IMR-90 (cell line): ENCODE data around the gene TTYH3.

Experiments
- MAFK ChIP-seq: IDR thresholded peaks from 2 replicates; pipeline ENCODE4 v1.6.1; 2012; ENCODE audit warnings: low read depth, low read length, improper control_type of control experiment
- POLR2A ChIP-seq: IDR thresholded peaks from 2 replicates; pipeline ENCODE4 v1.6.1; 2012; ENCODE audit warnings: mild to moderate bottlenecking, low read depth, low read length
- TF ChIP-seq, protein P1 (sequence below): conservative IDR thresholded peaks from 2 replicates; pipeline ENCODE4 v1.5.1; 2012; ENCODE audit warnings: mild to moderate bottlenecking, low read depth, low read length, improper control_type of control experiment
- TF ChIP-seq, protein P2 (sequence below): fragments of 150-350 bp; IDR thresholded peaks from 2 replicates; pipeline ENCODE4 v1.6.1; 2016; ENCODE audit warnings: low read depth, mild to moderate bottlenecking, low read length, moderate library complexity, borderline replicate concordance

DNA sequence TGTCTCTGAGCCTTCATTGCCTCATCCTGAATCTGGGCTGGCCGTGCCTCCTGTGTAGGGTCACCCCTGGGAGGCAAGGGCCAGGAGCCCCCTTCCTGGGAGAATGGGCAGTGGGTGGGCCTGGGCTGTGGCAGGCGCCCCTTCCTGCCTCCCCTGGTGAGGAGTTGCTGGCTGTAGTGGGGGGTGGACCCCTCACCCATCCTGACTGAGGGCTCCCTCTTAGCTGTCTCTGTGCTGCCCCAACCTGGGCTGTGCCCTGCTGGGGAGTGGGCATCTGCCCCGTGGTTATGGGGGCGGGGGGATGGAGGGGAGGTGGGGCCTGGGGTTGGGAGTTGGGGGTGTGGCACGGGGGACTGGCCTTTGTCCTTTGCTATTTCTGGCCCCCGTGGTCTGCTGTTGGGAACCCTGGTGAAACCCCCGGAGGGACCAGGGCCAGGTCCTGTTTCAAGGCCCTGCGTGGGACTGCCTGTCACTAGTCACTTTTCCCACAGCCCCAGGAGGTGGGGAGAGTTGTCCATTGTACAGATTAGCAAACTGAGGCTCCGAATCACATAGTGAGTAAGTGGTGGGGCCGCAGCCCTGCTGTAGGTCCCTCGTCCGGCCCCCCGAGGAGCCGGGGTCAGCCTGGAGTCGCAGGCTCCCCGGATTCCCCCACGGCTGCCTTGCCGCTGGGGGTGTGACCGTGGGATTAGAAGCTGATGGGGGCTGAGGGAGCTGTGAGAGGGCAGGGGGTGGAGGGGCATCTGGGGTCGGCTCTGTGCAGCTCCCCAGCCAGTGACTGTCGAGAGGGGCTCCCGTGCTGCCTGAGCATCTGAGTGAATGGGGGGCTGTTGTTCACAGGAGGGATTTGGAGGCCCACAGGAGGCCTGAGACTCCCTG is 2.7 kb downstream of the TTYH3 start:
- TF ChIP-seq MAFK: no peak
- TF ChIP-seq, protein P1, sequence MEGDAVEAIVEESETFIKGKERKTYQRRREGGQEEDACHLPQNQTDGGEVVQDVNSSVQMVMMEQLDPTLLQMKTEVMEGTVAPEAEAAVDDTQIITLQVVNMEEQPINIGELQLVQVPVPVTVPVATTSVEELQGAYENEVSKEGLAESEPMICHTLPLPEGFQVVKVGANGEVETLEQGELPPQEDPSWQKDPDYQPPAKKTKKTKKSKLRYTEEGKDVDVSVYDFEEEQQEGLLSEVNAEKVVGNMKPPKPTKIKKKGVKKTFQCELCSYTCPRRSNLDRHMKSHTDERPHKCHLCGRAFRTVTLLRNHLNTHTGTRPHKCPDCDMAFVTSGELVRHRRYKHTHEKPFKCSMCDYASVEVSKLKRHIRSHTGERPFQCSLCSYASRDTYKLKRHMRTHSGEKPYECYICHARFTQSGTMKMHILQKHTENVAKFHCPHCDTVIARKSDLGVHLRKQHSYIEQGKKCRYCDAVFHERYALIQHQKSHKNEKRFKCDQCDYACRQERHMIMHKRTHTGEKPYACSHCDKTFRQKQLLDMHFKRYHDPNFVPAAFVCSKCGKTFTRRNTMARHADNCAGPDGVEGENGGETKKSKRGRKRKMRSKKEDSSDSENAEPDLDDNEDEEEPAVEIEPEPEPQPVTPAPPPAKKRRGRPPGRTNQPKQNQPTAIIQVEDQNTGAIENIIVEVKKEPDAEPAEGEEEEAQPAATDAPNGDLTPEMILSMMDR: no peak
- no peak for TF ChIP-seq POLR2A
- TF ChIP-seq, protein P2, sequence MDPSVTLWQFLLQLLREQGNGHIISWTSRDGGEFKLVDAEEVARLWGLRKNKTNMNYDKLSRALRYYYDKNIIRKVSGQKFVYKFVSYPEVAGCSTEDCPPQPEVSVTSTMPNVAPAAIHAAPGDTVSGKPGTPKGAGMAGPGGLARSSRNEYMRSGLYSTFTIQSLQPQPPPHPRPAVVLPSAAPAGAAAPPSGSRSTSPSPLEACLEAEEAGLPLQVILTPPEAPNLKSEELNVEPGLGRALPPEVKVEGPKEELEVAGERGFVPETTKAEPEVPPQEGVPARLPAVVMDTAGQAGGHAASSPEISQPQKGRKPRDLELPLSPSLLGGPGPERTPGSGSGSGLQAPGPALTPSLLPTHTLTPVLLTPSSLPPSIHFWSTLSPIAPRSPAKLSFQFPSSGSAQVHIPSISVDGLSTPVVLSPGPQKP: no peak
